ENCODE results near the gene SYNPO. TPM values are rescaled to one million over a fixed set of nuclear protein-coding genes. Genes with fewer than 3 reads are reported as not detected.
A peak's percentile ranks its signal among the peaks of the same experiment; 100 is the strongest.

Gene SYNPO
- total RNA-seq, 1 donor from 2014 or later: 86.6 TPM

- no peaks in the 10 kb centered on the region for H3K27me3 Mint-ChIP-seq (ENCODE audit: low read depth)
- DNase-seq (ENCODE audit: low spot score in 2 of 2, unreplicated experiment in 2 of 2): no peak
- peak overlapping the region; percentile 47 for H3K27ac Mint-ChIP-seq
- peak overlapping the region; percentile 43 for H3K4me3 Mint-ChIP-seq
- H3K36me3 Mint-ChIP-seq: no peaks in the 10 kb centered on the region
- TF ChIP-seq CTCF (IDR thresholded peaks at IDR 0.05; ENCODE audit: unreplicated experiment): no peak
- peaks cover 54% of the 10 kb centered on the region for H3K4me1 Mint-ChIP-seq
- H3K9me3 Mint-ChIP-seq: no peaks in the 10 kb centered on the region
Observed at GRCh38 chr5:150603491-150603890, 37.0 kb upstream of the SYNPO start.

- no peak for TF ChIP-seq CTCF (IDR thresholded peaks at IDR 0.05; ENCODE audit: unreplicated experiment)
- no peak for DNase-seq (ENCODE audit: low spot score in 2 of 2, unreplicated experiment in 2 of 2)
- peak overlapping the region; percentile 19 for H3K27ac Mint-ChIP-seq
- no peaks in the 10 kb centered on the region for H3K9me3 Mint-ChIP-seq
- peaks cover 50% of the 10 kb centered on the region for H3K4me1 Mint-ChIP-seq
- no peaks in the 10 kb centered on the region for H3K36me3 Mint-ChIP-seq
- H3K4me3 Mint-ChIP-seq: no peak overlapping the region
- H3K27me3 Mint-ChIP-seq (ENCODE audit: low read depth): no peaks in the 10 kb centered on the region
Observed at GRCh38 chr5:150604010-150604409, 36.5 kb upstream of the SYNPO start.

DNA sequence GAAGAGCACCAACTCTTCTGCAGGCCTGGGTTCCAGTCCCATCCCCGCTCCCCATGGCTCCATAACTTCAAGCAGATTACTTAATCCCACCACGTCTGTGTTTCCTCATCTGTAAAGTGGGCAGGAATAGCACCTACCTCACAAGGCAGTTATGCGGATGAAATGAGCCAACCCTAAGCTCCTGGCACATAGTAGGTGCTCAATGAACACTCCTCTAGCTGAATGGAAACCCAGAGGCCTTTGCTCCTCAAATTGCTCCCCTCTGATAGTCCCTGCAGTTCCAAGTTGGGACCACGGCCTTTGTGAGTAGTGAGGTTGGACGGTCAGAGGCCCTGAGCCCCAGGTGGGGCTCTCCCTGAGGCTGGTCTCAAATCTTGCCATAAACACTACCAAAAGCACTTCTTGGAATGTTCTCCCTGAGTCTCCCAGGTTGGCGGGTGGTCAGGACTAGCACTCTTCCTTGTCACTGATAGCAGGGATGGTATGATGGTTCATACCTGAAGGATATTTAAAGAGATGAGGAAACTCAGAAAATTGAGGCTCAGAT lies 35.5 kb upstream of the SYNPO start:
- Mint-ChIP-seq H3K36me3 (no peaks in the 10 kb centered on the region), H3K9me3 (no peaks in the 10 kb centered on the region), H3K4me1 (peaks cover 40% of the 10 kb centered on the region), H3K27me3 (ENCODE audit: low read depth) (no peaks in the 10 kb centered on the region), H3K4me3 (no peak overlapping the region), H3K27ac (peak overlapping the region; percentile 19)
- TF ChIP-seq CTCF (IDR thresholded peaks at IDR 0.05; ENCODE audit: unreplicated experiment): no peak
- no peak for DNase-seq (ENCODE audit: low spot score in 2 of 2, unreplicated experiment in 2 of 2)

DNA sequence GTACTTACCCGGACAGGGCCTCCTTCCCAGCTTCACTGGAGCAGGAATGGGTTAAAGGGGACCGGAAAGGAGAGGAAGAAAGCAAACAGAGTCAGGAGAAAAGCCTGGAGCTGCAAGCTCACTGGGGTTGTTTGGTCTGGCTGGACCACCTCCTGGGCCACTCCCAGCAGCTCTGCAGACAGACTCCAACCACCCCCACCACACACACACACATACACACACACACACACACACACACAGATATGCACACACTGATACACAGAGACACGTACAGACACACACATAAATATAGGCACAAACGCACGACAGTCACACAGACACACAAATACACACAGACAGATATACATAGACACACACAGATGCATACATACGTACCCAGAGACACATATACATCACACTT lies 34.9 kb upstream of the SYNPO start:
- TF ChIP-seq CTCF (IDR thresholded peaks at IDR 0.05; ENCODE audit: unreplicated experiment): no peak
- Mint-ChIP-seq H3K27ac (peak overlapping the region; percentile 5), H3K27me3 (ENCODE audit: low read depth) (no peaks in the 10 kb centered on the region), H3K4me3 (no peak overlapping the region), H3K36me3 (no peaks in the 10 kb centered on the region), H3K9me3 (no peaks in the 10 kb centered on the region), H3K4me1 (peaks cover 35% of the 10 kb centered on the region)
- DNase-seq (ENCODE audit: low spot score in 2 of 2, unreplicated experiment in 2 of 2): no peak

- no peaks in the 10 kb centered on the region for H3K27me3 Mint-ChIP-seq (ENCODE audit: low read depth)
- no peak overlapping the region for H3K27ac Mint-ChIP-seq
- H3K9me3 Mint-ChIP-seq: no peaks in the 10 kb centered on the region
- no peak for DNase-seq (ENCODE audit: low spot score in 2 of 2, unreplicated experiment in 2 of 2)
- H3K36me3 Mint-ChIP-seq: no peaks in the 10 kb centered on the region
- TF ChIP-seq CTCF (IDR thresholded peaks at IDR 0.05; ENCODE audit: unreplicated experiment): no peak
- H3K4me1 Mint-ChIP-seq: peaks cover 29% of the 10 kb centered on the region
- no peak overlapping the region for H3K4me3 Mint-ChIP-seq
Observed at GRCh38 chr5:150606476-150606875, 34.0 kb upstream of the SYNPO start.

- H3K36me3 Mint-ChIP-seq: no peaks in the 10 kb centered on the region
- no peak overlapping the region for H3K27ac Mint-ChIP-seq
- TF ChIP-seq CTCF (IDR thresholded peaks at IDR 0.05; ENCODE audit: unreplicated experiment): no peak
- no peaks in the 10 kb centered on the region for H3K27me3 Mint-ChIP-seq (ENCODE audit: low read depth)
- H3K9me3 Mint-ChIP-seq: no peaks in the 10 kb centered on the region
- peaks cover 25% of the 10 kb centered on the region for H3K4me1 Mint-ChIP-seq
- no peak for DNase-seq (ENCODE audit: low spot score in 2 of 2, unreplicated experiment in 2 of 2)
- no peak overlapping the region for H3K4me3 Mint-ChIP-seq
Observed at GRCh38 chr5:150607105-150607504, 33.4 kb upstream of the SYNPO start.
